T-helper 2 cell treated with Interferon-gamma antibody and Interleukin-4, amounts not matched to agents 5 μg/mL and 100 μg/mL, for 36 hours (primary cell): ENCODE data around the gene NASP.

Source experiments
- DNase-seq: peaks from one replicate; pipeline ENCODE4 v3.0.0; 2021; ENCODE audit warnings: low spot score
- H3K27ac Mint-ChIP-seq: one replicate; pipeline ENCODE4 v1.8.0; 2021; ENCODE audit warnings: mild to moderate bottlenecking, mixed read lengths
- H3K27me3 Mint-ChIP-seq: one replicate; pipeline ENCODE4 v1.8.0; 2021; ENCODE audit warnings: low read depth, mixed read lengths
- H3K36me3 Mint-ChIP-seq: one replicate; pipeline ENCODE4 v1.8.0; 2021; ENCODE audit warnings: low read depth, mixed read lengths
- H3K4me1 Mint-ChIP-seq: one replicate; pipeline ENCODE4 v1.8.0; 2021; ENCODE audit warnings: low read depth, mixed read lengths
- H3K4me3 Mint-ChIP-seq: one replicate; pipeline ENCODE4 v1.8.0; 2022; ENCODE audit warnings: mild to moderate bottlenecking, moderate library complexity, mixed read lengths
- H3K9me3 Mint-ChIP-seq: one replicate; pipeline ENCODE4 v1.8.0; 2021; ENCODE audit warnings: mixed read lengths

Gene NASP

GRCh38 chr1:45620588-45621500 lies 37.0 kb downstream of the NASP start:
- H3K4me1 Mint-ChIP-seq = no peaks in the 10 kb centered on the region
- no peak for DNase-seq
- no peaks in the 10 kb centered on the region for H3K9me3 Mint-ChIP-seq
- peaks cover 39% of the 10 kb centered on the region for H3K36me3 Mint-ChIP-seq
- no peak overlapping the region for H3K4me3 Mint-ChIP-seq
- no peaks in the 10 kb centered on the region for H3K27me3 Mint-ChIP-seq
- H3K27ac Mint-ChIP-seq = no peak overlapping the region

GRCh38 chr1:45621501-45621836 lies 37.6 kb downstream of the NASP start:
- Mint-ChIP-seq H3K27ac (no peak overlapping the region), H3K4me3 (no peak overlapping the region), H3K36me3 (peaks cover 34% of the 10 kb centered on the region), H3K27me3 (no peaks in the 10 kb centered on the region), H3K9me3 (no peaks in the 10 kb centered on the region), H3K4me1 (no peaks in the 10 kb centered on the region)
- no peak for DNase-seq

GRCh38 chr1:45621895-45622523 lies 38.2 kb downstream of the NASP start:
- Mint-ChIP-seq H3K27me3 (no peaks in the 10 kb centered on the region), H3K27ac (no peak overlapping the region), H3K4me3 (no peak overlapping the region), H3K9me3 (no peaks in the 10 kb centered on the region), H3K36me3 (peaks cover 33% of the 10 kb centered on the region), H3K4me1 (no peaks in the 10 kb centered on the region)
- no peak for DNase-seq

- Mint-ChIP-seq H3K36me3 (peaks cover 36% of the 10 kb centered on the region), H3K27me3 (no peaks in the 10 kb centered on the region), H3K9me3 (no peaks in the 10 kb centered on the region), H3K4me3 (no peak overlapping the region), H3K4me1 (no peaks in the 10 kb centered on the region), H3K27ac (no peak overlapping the region)
- no peak for DNase-seq
These were observed 38.9 kb downstream of the NASP start for GRCh38 chr1:45622524-45623394.

GRCh38 chr1:45623972-45624371 lies 40.1 kb downstream of the NASP start, which contains the start of gene CCDC17:
Gene CCDC17 (minus strand): TSS chr1:45624054. CDS start chr1:45623909, 145 bp downstream.
- DNase-seq = no peak
- Mint-ChIP-seq H3K4me1 (no peaks in the 10 kb centered on the region), H3K27ac (peak within 1 kb of the TSS; percentile 47), H3K4me3 (no peak within 1 kb of the TSS), H3K27me3 (no peaks in the 10 kb centered on the region), H3K36me3 (peaks cover 33% of the 10 kb centered on the region), H3K9me3 (no peaks in the 10 kb centered on the region)

- Mint-ChIP-seq H3K4me1 (no peaks in the 10 kb centered on the region), H3K36me3 (peaks cover 54% of the 10 kb centered on the region), H3K9me3 (no peaks in the 10 kb centered on the region), H3K27me3 (no peaks in the 10 kb centered on the region), H3K27ac (no peak overlapping the region), H3K4me3 (no peak overlapping the region)
- DNase-seq = no peak
These were observed 45.2 kb downstream of the NASP start for GRCh38 chr1:45629035-45629434.

- H3K9me3 Mint-ChIP-seq = no peaks in the 10 kb centered on the region
- H3K4me3 Mint-ChIP-seq = no peak overlapping the region
- DNase-seq = no peak
- H3K36me3 Mint-ChIP-seq = peaks cover 51% of the 10 kb centered on the region
- H3K4me1 Mint-ChIP-seq = no peaks in the 10 kb centered on the region
- H3K27ac Mint-ChIP-seq = no peak overlapping the region
- H3K27me3 Mint-ChIP-seq = no peaks in the 10 kb centered on the region
These were observed 46.6 kb downstream of the NASP start for GRCh38 chr1:45630429-45630828.

- H3K4me1 Mint-ChIP-seq = no peaks in the 10 kb centered on the region
- H3K9me3 Mint-ChIP-seq = no peaks in the 10 kb centered on the region
- DNase-seq = no peak
- H3K36me3 Mint-ChIP-seq = peaks cover 27% of the 10 kb centered on the region
- H3K4me3 Mint-ChIP-seq = no peak overlapping the region
- H3K27ac Mint-ChIP-seq = no peak overlapping the region
- H3K27me3 Mint-ChIP-seq = no peaks in the 10 kb centered on the region
These were observed 51.4 kb downstream of the NASP start for GRCh38 chr1:45635211-45635610.

GRCh38 chr1:45640293-45640692 lies 56.5 kb downstream of the NASP start:
- no peak overlapping the region for H3K4me3 Mint-ChIP-seq
- DNase-seq = no peak
- H3K4me1 Mint-ChIP-seq = no peaks in the 10 kb centered on the region
- no peaks in the 10 kb centered on the region for H3K27me3 Mint-ChIP-seq
- H3K27ac Mint-ChIP-seq = no peak overlapping the region
- no peaks in the 10 kb centered on the region for H3K9me3 Mint-ChIP-seq
- peaks cover 17% of the 10 kb centered on the region for H3K36me3 Mint-ChIP-seq

- Mint-ChIP-seq H3K36me3 (peaks cover 24% of the 10 kb centered on the region), H3K27me3 (no peaks in the 10 kb centered on the region), H3K4me1 (no peaks in the 10 kb centered on the region), H3K4me3 (no peak overlapping the region), H3K27ac (no peak overlapping the region), H3K9me3 (no peaks in the 10 kb centered on the region)
- no peak for DNase-seq
These were observed 59.5 kb downstream of the NASP start for GRCh38 chr1:45643321-45643720.

GRCh38 chr1:45643978-45644377 lies 60.1 kb downstream of the NASP start:
- Mint-ChIP-seq H3K27ac (no peak overlapping the region), H3K9me3 (no peaks in the 10 kb centered on the region), H3K4me1 (no peaks in the 10 kb centered on the region), H3K36me3 (peaks cover 25% of the 10 kb centered on the region), H3K4me3 (no peak overlapping the region), H3K27me3 (no peaks in the 10 kb centered on the region)
- DNase-seq = no peak

GRCh38 chr1:45644661-45645060 lies 60.8 kb downstream of the NASP start:
- H3K9me3 Mint-ChIP-seq = no peaks in the 10 kb centered on the region
- DNase-seq = no peak
- peaks cover 26% of the 10 kb centered on the region for H3K36me3 Mint-ChIP-seq
- H3K27ac Mint-ChIP-seq = no peak overlapping the region
- H3K4me1 Mint-ChIP-seq = no peaks in the 10 kb centered on the region
- no peaks in the 10 kb centered on the region for H3K27me3 Mint-ChIP-seq
- H3K4me3 Mint-ChIP-seq = no peak overlapping the region

- Mint-ChIP-seq H3K36me3 (peaks cover 30% of the 10 kb centered on the region), H3K27me3 (no peaks in the 10 kb centered on the region), H3K27ac (no peak overlapping the region), H3K9me3 (no peaks in the 10 kb centered on the region), H3K4me1 (no peaks in the 10 kb centered on the region), H3K4me3 (no peak overlapping the region)
- DNase-seq = no peak
These were observed 63.6 kb downstream of the NASP start for GRCh38 chr1:45647248-45648021.
